ENCODE results near the gene MAMLD1. TPM values are rescaled to one million over a fixed set of nuclear protein-coding genes. Genes with fewer than 3 reads are reported as not detected.

Gene MAMLD1
- total RNA-seq, 2 donors from 2014 or later: 3.4 to 5.6 TPM

DNA sequence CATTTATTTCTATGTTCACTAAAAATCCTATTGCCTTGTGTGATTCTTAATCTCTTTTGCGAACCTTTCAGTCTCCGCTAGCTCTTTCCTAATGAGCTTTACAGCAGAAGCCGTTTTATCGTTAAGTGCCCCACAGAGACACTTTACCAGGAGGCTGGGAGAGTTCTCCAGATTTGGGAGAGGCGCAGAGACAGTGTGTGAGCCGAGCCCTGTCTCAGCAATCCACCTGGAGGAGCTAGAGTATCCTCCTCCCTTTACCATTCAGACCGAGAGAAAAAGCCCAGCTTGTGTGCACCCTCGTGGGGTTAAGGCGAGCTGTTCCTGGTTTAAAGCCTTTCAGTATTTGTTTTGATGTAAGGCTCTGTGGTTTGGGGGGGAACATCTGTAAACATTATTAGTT is 150.4 kb downstream of the MAMLD1 start:
- H3K9me3 ChIP-seq: no peaks in the 10 kb centered on the region
- no peak overlapping the region for H3K27ac ChIP-seq
- no peaks in the 10 kb centered on the region for H3K36me3 ChIP-seq (replicated peaks in 1 of 2; ENCODE audit: insufficient read depth in 1 of 2, low read depth in 2 of 2)
- no peak for DNase-seq
- 73 to 92% methylated on average over 7 to 8 of the region's 9 CpGs for WGBS, 2 donors
- TF ChIP-seq, protein P1, sequence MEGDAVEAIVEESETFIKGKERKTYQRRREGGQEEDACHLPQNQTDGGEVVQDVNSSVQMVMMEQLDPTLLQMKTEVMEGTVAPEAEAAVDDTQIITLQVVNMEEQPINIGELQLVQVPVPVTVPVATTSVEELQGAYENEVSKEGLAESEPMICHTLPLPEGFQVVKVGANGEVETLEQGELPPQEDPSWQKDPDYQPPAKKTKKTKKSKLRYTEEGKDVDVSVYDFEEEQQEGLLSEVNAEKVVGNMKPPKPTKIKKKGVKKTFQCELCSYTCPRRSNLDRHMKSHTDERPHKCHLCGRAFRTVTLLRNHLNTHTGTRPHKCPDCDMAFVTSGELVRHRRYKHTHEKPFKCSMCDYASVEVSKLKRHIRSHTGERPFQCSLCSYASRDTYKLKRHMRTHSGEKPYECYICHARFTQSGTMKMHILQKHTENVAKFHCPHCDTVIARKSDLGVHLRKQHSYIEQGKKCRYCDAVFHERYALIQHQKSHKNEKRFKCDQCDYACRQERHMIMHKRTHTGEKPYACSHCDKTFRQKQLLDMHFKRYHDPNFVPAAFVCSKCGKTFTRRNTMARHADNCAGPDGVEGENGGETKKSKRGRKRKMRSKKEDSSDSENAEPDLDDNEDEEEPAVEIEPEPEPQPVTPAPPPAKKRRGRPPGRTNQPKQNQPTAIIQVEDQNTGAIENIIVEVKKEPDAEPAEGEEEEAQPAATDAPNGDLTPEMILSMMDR (IDR thresholded peaks at IDR 0.05): no peak
- no peak for TF ChIP-seq POLR2A (IDR thresholded peaks at IDR 0.05)
- intact Hi-C loops (cut with DNase I): no loop called here
- no peak overlapping the region for H3K4me3 ChIP-seq
- no peaks in the 10 kb centered on the region for H3K27me3 ChIP-seq
- H3K4me1 ChIP-seq: peaks cover 18% of the 10 kb centered on the region
- no peak for ATAC-seq

DNA sequence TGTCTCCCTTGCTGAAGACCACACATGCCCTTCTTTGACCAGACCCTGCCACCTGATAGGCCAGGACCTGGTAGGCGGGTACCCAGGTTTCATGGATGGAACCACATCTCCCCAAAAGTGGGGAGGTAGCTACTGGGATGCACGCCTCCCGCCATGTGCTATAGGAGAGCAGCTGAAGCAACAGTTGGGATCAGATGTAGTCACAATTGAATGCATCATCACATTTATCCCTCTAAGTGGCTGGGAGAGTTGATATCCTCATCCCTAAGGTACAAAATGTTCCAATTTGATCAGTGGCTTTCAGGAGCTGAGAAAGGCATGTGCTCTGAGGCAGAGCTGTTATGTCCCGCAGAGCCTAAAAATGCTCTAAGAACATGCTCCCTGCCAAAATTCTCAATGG is 151.3 kb downstream of the MAMLD1 start:
- intact Hi-C loops (cut with DNase I): no loop called here

DNA sequence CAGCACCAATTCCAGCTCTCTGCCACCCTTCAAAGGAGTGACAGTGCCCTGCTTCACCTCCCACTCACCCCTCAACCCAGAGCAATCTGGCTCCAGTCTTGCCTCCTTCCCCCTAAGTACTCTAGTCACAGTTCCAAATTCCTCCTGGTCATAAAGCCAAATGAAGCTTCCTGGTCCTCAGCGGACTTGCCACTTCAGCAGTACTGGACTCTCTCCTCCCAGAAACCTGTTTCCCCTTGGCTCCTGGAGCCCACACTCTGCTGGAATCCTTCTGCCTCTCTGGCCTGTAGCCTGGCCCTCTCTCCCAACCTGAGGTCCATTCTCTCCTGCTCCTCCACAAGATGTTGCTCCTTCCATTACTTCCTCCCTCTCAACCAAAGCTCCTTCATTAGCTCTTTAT is 152.7 kb downstream of the MAMLD1 start:
- intact Hi-C loops (cut with DNase I): no loop called here
- Histone ChIP-seq H3K36me3 (replicated peaks in 1 of 2; ENCODE audit: insufficient read depth in 1 of 2, low read depth in 2 of 2) (no peaks in the 10 kb centered on the region), H3K27ac (no peak overlapping the region), H3K4me1 (no peaks in the 10 kb centered on the region), H3K9me3 (no peaks in the 10 kb centered on the region), H3K27me3 (no peaks in the 10 kb centered on the region), H3K4me3 (no peak overlapping the region)
- WGBS, 2 donors: 50% methylated on average over 1 of the region's 1 CpG; no CpG with 5 or more reads in 1 of the 2 donors
- no peak for TF ChIP-seq POLR2A (IDR thresholded peaks at IDR 0.05)
- TF ChIP-seq, protein P1 (IDR thresholded peaks at IDR 0.05): no peak
- no peak for ATAC-seq
- no peak for DNase-seq

More for the DNA sequence above, 151.3 kb downstream of the MAMLD1 start:
- ATAC-seq: no peak
- Histone ChIP-seq H3K4me3 (no peak overlapping the region), H3K36me3 (replicated peaks in 1 of 2; ENCODE audit: insufficient read depth in 1 of 2, low read depth in 2 of 2) (no peaks in the 10 kb centered on the region), H3K9me3 (no peaks in the 10 kb centered on the region), H3K27me3 (no peaks in the 10 kb centered on the region), H3K4me1 (peaks cover 9% of the 10 kb centered on the region), H3K27ac (no peak overlapping the region)
- TF ChIP-seq POLR2A (IDR thresholded peaks at IDR 0.05): no peak
- TF ChIP-seq, protein P1 (IDR thresholded peaks at IDR 0.05): no peak
- WGBS, 2 donors: 90 to 95% methylated on average over 3 to 4 of the region's 4 CpGs
- DNase-seq: no peak

DNA sequence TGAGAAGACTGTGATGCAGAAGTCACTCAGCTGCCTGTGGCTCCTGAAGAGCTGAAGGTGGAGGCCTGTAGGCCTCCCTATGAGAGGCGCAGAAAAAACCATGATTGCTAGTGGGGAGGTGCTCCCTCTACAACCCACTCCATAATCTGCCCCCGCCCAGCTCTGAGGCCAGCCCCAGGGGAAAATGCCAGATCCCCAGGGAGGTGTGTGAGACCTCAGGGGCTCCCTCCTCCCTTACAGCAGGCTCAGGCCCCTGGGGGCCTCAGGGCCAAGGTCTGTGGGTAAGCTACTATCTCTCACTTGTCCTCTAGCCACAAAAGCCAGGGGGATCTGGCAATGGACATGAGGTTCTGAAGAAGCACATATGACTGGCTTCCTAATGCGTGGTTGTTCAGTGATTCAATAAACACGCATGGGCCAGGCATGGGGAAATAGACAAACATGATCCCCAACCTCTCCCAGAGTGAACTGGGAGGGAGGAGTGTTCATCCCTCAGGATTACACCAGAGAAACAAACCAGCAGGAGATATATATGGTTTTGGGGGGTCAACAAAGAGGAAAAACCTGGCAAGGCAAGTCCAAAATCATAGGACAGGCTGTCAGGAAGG is 154.3 kb downstream of the MAMLD1 start:
- 20 to 60% methylated on average over 1 to 4 of the region's 4 CpGs for WGBS, 2 donors
- TF ChIP-seq POLR2A (IDR thresholded peaks at IDR 0.05): no peak
- TF ChIP-seq, protein P1 (IDR thresholded peaks at IDR 0.05): no peak

DNA sequence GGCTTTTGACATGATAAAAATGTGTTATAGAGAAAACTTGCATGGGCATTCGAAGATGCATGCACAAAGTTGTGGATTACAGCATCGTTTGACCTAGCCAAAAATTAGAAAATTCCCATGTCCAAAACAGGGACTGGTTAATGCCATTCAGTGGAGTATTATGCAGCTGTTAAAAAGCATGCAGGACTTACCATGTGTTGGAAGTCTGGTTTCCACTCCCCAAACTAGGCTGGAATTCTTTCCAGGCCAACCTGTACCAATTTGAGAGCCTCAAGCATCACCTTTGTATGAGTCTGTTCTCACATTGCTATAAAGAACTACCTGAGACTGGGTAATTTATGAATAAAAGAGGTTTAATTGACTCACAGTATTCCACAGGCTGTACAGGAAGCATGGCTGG is 159.4 kb downstream of the MAMLD1 start:
- Histone ChIP-seq H3K27ac (no peak overlapping the region), H3K4me1 (peaks cover 20% of the 10 kb centered on the region), H3K27me3 (no peaks in the 10 kb centered on the region), H3K4me3 (no peak overlapping the region), H3K9me3 (no peaks in the 10 kb centered on the region), H3K36me3 (replicated peaks in 1 of 2; ENCODE audit: insufficient read depth in 1 of 2, low read depth in 2 of 2) (no peaks in the 10 kb centered on the region)
- ATAC-seq: no peak
- TF ChIP-seq POLR2A (IDR thresholded peaks at IDR 0.05): no peak
- TF ChIP-seq, protein P1 (IDR thresholded peaks at IDR 0.05): no peak
- intact Hi-C loops (cut with DNase I): no loop called here
- WGBS, 2 donors: 85 to 95% methylated on average over 2 of the region's 2 CpGs
- no peak for DNase-seq

More for the DNA sequence above, 154.3 kb downstream of the MAMLD1 start:
- Histone ChIP-seq H3K36me3 (replicated peaks in 1 of 2; ENCODE audit: insufficient read depth in 1 of 2, low read depth in 2 of 2) (no peaks in the 10 kb centered on the region), H3K4me3 (no peak overlapping the region), H3K9me3 (no peaks in the 10 kb centered on the region), H3K27ac (no peak overlapping the region), H3K27me3 (no peaks in the 10 kb centered on the region), H3K4me1 (no peaks in the 10 kb centered on the region)
- DNase-seq (no peak), ATAC-seq (no peak)
- intact Hi-C loops (cut with DNase I): no loop called here

All from body of pancreas (tissue), 4 donors.